ENCODE measurements around the gene SPAG17.

The SPAG17 gene

DNA sequence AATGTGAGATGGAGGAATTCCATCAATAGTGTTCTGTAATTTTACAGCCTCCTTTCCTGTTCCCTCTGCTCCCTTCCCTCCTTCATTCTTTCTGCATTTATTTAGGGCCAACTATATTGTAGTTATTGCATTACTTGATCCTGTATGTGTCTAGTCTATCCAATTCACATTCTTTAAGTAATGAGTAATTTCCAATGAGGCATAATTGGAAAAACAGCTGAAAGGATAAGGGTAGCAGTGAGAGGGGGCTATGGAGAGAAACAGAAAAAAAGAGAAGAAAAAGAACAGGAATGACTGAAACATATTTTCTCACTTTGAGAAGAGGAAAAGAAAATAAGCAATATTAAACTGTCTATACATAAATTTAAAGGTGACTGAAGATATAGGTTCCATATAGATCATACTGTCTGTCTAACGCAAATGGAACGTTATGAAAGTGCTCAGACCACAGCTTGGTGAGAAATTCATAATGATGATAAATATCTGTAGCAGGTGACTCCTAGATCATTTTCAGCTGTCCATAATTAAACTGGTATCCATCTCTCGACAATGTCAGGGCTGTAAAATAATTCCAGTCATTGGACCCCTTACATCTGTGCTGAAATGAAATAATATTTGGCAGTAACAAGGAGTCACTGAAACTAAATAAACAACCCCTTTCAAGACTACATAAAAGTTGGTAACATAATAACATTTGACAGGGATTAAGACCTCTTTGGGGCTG, 61.8 kb downstream of the SPAG17 start:
- DNase-seq, result no peak
- Mint-ChIP-seq H3K36me3 (no peaks in the 10 kb centered on the region), H3K4me3 (no peak overlapping the region), H3K27ac (no peak overlapping the region), H3K27me3 (no peaks in the 10 kb centered on the region), H3K4me1 (no peaks in the 10 kb centered on the region), H3K9me3 (peaks cover 0 to 2% of the 10 kb centered on the region in 2 donors)
- no peak for ATAC-seq (replicated peaks)

- Mint-ChIP-seq H3K27ac (no peak overlapping the region), H3K36me3 (no peaks in the 10 kb centered on the region), H3K9me3 (peaks cover 0 to 2% of the 10 kb centered on the region in 2 donors), H3K4me1 (no peaks in the 10 kb centered on the region), H3K27me3 (peaks cover 0 to under 1% of the 10 kb centered on the region in 2 donors), H3K4me3 (no peak overlapping the region)
- ATAC-seq (replicated peaks), result no peak
- no peak for DNase-seq
Measured at GRCh38 chr1:118122234-118123004, 62.6 kb downstream of the SPAG17 start.

- Mint-ChIP-seq H3K4me1 (no peaks in the 10 kb centered on the region), H3K4me3 (no peak overlapping the region), H3K27ac (no peak overlapping the region), H3K9me3 (no peaks in the 10 kb centered on the region), H3K27me3 (peaks cover 0 to 11% of the 10 kb centered on the region in 2 donors), H3K36me3 (no peaks in the 10 kb centered on the region)
- ATAC-seq (replicated peaks) (no peak), DNase-seq (no peak)
Measured at GRCh38 chr1:118118873-118119463, 66.1 kb downstream of the SPAG17 start.

- DNase-seq (no peak), ATAC-seq (replicated peaks) (no peak)
- no peak overlapping the region for H3K27ac Mint-ChIP-seq
- no peaks in the 10 kb centered on the region for H3K36me3 Mint-ChIP-seq
- H3K9me3 Mint-ChIP-seq, result no peaks in the 10 kb centered on the region
- peaks cover 0 to 11% of the 10 kb centered on the region in 2 donors for H3K27me3 Mint-ChIP-seq
- H3K4me3 Mint-ChIP-seq, result no peak overlapping the region
- H3K4me1 Mint-ChIP-seq, result no peaks in the 10 kb centered on the region
Measured at GRCh38 chr1:118118469-118118868, 66.6 kb downstream of the SPAG17 start.

DNA sequence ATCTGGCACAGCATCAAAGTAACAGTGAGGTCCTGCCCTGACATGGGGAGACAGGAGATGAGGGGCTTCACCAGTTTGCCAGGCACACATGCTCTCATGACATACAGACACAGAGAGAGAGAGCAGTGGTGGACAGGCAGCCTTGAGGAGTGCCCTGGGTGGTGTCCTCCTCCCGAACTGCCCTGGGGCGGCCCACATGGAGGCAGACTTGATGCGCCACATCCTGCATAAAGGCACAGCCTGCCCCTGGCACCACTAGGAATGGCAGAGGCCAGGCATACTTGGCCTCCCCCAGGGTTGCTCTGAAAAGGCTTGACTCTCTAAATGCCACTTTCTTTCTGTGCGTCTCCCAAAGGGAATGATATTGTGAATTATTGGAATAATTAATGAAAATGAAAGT, 67.5 kb downstream of the SPAG17 start:
- Mint-ChIP-seq H3K36me3 (no peaks in the 10 kb centered on the region), H3K4me1 (no peaks in the 10 kb centered on the region), H3K27ac (no peak overlapping the region), H3K9me3 (no peaks in the 10 kb centered on the region), H3K27me3 (peaks cover 0 to 11% of the 10 kb centered on the region in 2 donors), H3K4me3 (no peak overlapping the region)
- ATAC-seq (replicated peaks) (no peak), DNase-seq (no peak)

DNA sequence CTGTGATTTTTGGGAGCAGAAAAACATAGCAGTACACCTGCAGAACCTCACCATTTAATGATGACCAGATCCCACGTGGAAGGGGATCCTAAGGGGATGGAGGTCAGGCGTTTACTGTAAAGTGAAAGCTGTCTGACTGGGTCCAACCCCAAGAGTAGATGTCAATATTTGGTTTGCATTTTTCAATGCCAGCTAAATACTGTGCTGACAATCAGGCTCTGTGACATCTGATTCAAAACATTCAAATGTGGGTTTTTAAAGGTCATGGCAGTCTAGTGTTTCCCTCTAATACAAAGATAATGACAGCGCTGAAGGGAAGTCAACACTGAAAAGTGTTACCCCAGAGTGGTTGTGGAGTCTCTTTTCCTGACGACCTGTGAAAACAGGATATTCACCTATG, 68.1 kb downstream of the SPAG17 start:
- H3K27ac Mint-ChIP-seq, result no peak overlapping the region
- ATAC-seq (replicated peaks), result no peak
- H3K4me1 Mint-ChIP-seq, result no peaks in the 10 kb centered on the region
- H3K4me3 Mint-ChIP-seq, result no peak overlapping the region
- no peaks in the 10 kb centered on the region for H3K9me3 Mint-ChIP-seq
- DNase-seq, result no peak
- peaks cover 0 to 11% of the 10 kb centered on the region in 2 donors for H3K27me3 Mint-ChIP-seq
- H3K36me3 Mint-ChIP-seq, result no peaks in the 10 kb centered on the region

GRCh38 chr1:118116401-118116800, 68.6 kb downstream of the SPAG17 start:
- no peak for DNase-seq
- Mint-ChIP-seq H3K9me3 (no peaks in the 10 kb centered on the region), H3K36me3 (no peaks in the 10 kb centered on the region), H3K27ac (no peak overlapping the region), H3K4me3 (no peak overlapping the region), H3K4me1 (no peaks in the 10 kb centered on the region), H3K27me3 (peaks cover 0 to 11% of the 10 kb centered on the region in 2 donors)
- no peak for ATAC-seq (replicated peaks)

- no peaks in the 10 kb centered on the region for H3K9me3 Mint-ChIP-seq
- no peak overlapping the region for H3K4me3 Mint-ChIP-seq
- H3K27ac Mint-ChIP-seq, result no peak overlapping the region
- H3K27me3 Mint-ChIP-seq, result peaks cover 0 to 11% of the 10 kb centered on the region in 2 donors
- no peaks in the 10 kb centered on the region for H3K4me1 Mint-ChIP-seq
- ATAC-seq (replicated peaks) (no peak), DNase-seq (no peak)
- H3K36me3 Mint-ChIP-seq, result no peaks in the 10 kb centered on the region
Measured at GRCh38 chr1:118115567-118116295, 69.3 kb downstream of the SPAG17 start.

DNA sequence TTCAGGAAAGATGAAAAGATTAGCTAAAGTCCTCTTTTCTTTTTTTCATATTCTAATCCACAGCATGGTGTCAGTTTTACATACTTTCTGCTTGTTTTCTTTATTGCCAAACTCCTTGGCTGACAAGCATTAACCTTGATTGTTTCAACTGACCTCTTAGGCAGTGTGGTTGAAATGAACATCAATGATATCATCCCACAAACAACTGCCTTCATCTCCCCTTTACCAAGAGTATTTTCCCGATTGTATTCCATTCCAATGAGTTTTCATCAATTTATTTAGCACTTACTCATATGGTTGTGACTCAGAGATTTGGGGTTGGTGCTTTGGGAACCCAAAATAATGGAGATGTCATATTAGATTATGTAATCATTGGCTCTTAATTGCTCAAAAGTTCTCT, 71.8 kb downstream of the SPAG17 start:
- H3K4me1 Mint-ChIP-seq, result no peaks in the 10 kb centered on the region
- no peak overlapping the region for H3K4me3 Mint-ChIP-seq
- no peak overlapping the region for H3K27ac Mint-ChIP-seq
- DNase-seq (no peak), ATAC-seq (replicated peaks) (no peak)
- H3K9me3 Mint-ChIP-seq, result no peaks in the 10 kb centered on the region
- no peaks in the 10 kb centered on the region for H3K36me3 Mint-ChIP-seq
- H3K27me3 Mint-ChIP-seq, result peaks cover 0 to 11% of the 10 kb centered on the region in 2 donors

GRCh38 chr1:118110580-118110979, 74.4 kb downstream of the SPAG17 start:
- H3K27me3 Mint-ChIP-seq, result peaks cover 0 to 4% of the 10 kb centered on the region in 2 donors
- no peak overlapping the region for H3K4me3 Mint-ChIP-seq
- no peaks in the 10 kb centered on the region for H3K36me3 Mint-ChIP-seq
- no peak for ATAC-seq (replicated peaks)
- H3K9me3 Mint-ChIP-seq, result no peaks in the 10 kb centered on the region
- no peak overlapping the region for H3K27ac Mint-ChIP-seq
- DNase-seq, result no peak
- H3K4me1 Mint-ChIP-seq, result no peaks in the 10 kb centered on the region

DNA sequence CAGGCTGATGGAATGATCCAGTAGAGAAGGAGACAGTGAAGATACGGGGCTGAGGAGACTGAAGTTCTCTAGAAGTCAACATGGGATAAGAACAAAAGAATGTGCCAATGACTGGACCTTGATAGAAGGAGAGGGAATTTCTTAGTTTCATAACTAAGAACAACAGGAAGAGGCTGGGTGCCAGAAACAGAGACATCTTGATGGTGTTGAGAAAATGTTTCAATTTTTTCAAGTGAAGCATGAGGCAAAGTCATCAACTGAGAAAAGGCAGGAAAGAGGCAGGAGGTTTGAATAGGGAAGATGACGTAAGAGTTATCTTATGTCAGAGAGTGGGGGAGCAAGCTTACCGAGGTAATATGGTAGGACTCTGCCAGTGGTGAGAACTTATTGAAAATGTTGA, 80.1 kb downstream of the SPAG17 start:
- no peak overlapping the region for H3K4me3 Mint-ChIP-seq
- no peak for DNase-seq
- no peak overlapping the region for H3K27ac Mint-ChIP-seq
- no peaks in the 10 kb centered on the region for H3K9me3 Mint-ChIP-seq
- H3K36me3 Mint-ChIP-seq, result no peaks in the 10 kb centered on the region
- H3K4me1 Mint-ChIP-seq, result no peaks in the 10 kb centered on the region
- no peaks in the 10 kb centered on the region for H3K27me3 Mint-ChIP-seq
- no peak for ATAC-seq (replicated peaks)

DNA sequence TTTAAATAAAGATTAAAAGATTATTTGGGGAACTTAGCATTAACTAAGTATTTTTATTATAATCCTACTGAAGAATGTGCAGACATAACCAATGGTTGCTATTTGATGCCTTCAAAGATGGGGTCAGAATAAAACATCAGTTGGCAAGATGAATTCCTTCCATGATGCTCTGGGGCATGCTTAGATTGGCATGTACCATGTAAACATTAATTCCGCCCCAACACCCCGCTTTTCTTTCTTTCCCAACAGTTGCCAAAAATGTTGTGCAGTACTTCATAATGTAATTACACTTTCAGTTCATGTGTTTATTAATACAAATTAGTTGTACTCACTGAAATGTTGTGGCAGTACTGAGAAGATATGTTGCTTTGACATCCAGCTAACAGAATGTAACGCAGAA, 82.6 kb downstream of the SPAG17 start:
- no peaks in the 10 kb centered on the region for H3K27me3 Mint-ChIP-seq
- no peaks in the 10 kb centered on the region for H3K36me3 Mint-ChIP-seq
- no peaks in the 10 kb centered on the region for H3K9me3 Mint-ChIP-seq
- H3K27ac Mint-ChIP-seq, result no peak overlapping the region
- ATAC-seq (replicated peaks), result no peak
- no peak overlapping the region for H3K4me3 Mint-ChIP-seq
- no peaks in the 10 kb centered on the region for H3K4me1 Mint-ChIP-seq
- DNase-seq, result no peak

DNA sequence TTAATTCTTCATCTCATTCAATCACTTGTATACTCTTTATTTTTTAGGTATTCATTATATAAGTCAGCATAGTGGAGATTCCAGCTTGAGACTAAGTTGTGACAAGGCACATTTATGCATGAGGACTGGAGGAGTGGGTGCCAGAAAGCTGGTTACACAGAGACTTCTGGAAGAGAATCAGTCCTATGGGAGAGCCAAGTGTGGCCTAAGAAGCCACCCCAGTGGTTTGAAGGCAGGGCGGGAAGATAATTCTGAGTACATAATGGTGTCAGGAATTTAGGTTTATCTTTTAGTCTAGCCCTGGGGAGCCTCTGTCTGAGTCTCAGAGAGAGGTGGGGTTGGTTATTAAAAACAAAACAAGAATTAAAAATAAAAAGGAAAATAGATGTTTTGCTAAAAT, 83.0 kb downstream of the SPAG17 start:
- H3K36me3 Mint-ChIP-seq, result no peaks in the 10 kb centered on the region
- H3K27ac Mint-ChIP-seq, result no peak overlapping the region
- ATAC-seq (replicated peaks), result no peak
- DNase-seq, result no peak
- no peaks in the 10 kb centered on the region for H3K27me3 Mint-ChIP-seq
- no peaks in the 10 kb centered on the region for H3K9me3 Mint-ChIP-seq
- H3K4me3 Mint-ChIP-seq, result no peak overlapping the region
- H3K4me1 Mint-ChIP-seq, result no peaks in the 10 kb centered on the region

- DNase-seq (no peak), ATAC-seq (replicated peaks) (no peak)
- H3K4me1 Mint-ChIP-seq, result no peaks in the 10 kb centered on the region
- H3K9me3 Mint-ChIP-seq, result no peaks in the 10 kb centered on the region
- no peak overlapping the region for H3K27ac Mint-ChIP-seq
- no peak overlapping the region for H3K4me3 Mint-ChIP-seq
- H3K27me3 Mint-ChIP-seq, result no peaks in the 10 kb centered on the region
- H3K36me3 Mint-ChIP-seq, result no peaks in the 10 kb centered on the region
Measured at GRCh38 chr1:118101515-118101844, 83.5 kb downstream of the SPAG17 start.
